Fibroblast of pulmonary artery (primary cell): ENCODE data around the gene DNAJC18.

Experiments used
- DNase-seq: peaks from one replicate; pipeline ENCODE4 v3.0.0-alpha.2; 2010; ENCODE audit warnings: low read depth
- H3K4me3 ChIP-seq: replicated peaks from 2 replicates; pipeline ENCODE4 v1.5.1; 2011; ENCODE audit warnings: low read depth, mild to moderate bottlenecking, control low read depth, low read length, moderate library complexity
- TF ChIP-seq, protein P1 (sequence below): IDR thresholded peaks from 2 replicates; pipeline ENCODE4 v1.5.1; 2011; ENCODE audit warnings: mild to moderate bottlenecking, control low read depth, low read length, inconsistent platforms; ENCODE audit errors: missing control alignments

DNAJC18 gene

DNA sequence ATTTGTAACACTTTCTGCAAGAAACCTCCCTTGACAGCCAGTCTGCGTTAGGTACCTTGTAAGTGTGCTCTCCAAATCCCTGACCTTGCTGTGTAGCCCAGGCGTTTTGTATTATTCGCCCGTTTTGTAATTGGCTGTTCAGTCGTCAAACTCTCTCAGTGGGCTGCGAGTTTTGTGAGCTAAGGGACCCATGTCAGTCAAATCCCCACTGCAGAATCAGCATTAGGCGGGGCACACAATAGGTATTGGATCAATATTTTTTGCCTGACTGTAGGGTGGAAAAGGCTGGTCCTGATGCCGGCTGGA is 665 bp downstream of the DNAJC18 start:
- DNase-seq = no peak
- peak overlapping the region; percentile 95 for H3K4me3 ChIP-seq
- TF ChIP-seq, protein P1, sequence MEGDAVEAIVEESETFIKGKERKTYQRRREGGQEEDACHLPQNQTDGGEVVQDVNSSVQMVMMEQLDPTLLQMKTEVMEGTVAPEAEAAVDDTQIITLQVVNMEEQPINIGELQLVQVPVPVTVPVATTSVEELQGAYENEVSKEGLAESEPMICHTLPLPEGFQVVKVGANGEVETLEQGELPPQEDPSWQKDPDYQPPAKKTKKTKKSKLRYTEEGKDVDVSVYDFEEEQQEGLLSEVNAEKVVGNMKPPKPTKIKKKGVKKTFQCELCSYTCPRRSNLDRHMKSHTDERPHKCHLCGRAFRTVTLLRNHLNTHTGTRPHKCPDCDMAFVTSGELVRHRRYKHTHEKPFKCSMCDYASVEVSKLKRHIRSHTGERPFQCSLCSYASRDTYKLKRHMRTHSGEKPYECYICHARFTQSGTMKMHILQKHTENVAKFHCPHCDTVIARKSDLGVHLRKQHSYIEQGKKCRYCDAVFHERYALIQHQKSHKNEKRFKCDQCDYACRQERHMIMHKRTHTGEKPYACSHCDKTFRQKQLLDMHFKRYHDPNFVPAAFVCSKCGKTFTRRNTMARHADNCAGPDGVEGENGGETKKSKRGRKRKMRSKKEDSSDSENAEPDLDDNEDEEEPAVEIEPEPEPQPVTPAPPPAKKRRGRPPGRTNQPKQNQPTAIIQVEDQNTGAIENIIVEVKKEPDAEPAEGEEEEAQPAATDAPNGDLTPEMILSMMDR = no peak

DNA sequence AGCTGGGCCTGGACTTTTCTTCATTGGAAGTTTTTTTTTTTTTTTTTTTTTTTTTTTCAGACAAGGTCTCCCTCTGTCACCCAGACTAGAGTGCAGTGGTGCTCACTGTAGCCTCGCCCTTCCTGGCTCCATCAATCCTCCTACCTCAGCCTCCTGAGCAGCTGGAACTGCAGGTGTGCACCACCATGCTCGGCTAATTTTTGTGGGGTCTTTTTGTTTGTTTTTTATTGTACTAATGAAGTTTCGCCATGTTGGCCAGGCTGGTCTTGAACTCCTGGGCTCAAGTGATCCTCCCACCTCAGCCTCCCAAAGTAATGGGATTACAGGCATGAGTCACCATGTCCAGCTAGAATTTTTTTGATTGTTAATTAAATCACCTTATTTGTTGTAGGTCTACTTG is 3.6 kb downstream of the DNAJC18 start:
- no peak overlapping the region for H3K4me3 ChIP-seq
- DNase-seq = no peak
- TF ChIP-seq, protein P1 = no peak

DNA sequence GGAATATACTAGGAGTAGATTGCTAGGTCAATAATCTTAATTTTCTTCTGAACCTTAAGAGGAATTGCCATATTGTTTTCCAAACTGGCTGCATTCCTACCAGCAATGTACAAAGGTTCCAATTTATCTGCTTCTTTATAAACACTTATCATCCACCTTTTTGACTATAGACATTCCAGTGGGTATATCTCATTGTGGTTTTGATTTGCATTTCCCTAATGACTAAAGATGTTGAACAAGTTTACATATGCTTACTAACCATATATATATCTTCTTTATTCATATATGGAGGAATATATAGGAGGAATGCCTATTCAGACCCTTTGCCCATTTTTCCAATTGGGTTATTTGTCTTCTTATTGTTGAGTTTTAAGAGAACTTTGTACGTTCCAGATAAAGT is 7.6 kb downstream of the DNAJC18 start:
- TF ChIP-seq, protein P1 = no peak
- no peak overlapping the region for H3K4me3 ChIP-seq

DNA sequence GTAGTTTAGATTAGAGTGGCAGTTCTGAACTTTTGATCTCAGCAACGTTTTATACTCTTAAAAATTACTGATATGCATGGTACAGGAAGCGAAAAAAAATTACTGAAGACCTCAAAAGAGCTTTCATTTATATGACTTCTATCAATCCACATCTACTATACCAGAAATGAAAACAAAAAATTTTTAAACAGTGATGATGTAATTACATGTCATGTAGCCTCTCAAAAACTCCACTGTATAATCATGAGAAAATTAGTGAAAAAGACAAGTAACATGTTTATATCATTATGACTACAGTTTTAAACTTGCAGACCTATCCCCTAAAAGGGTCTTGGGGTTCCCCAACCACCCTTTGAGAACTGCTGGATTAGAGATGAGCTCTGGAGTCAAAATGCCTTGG is 9.3 kb downstream of the DNAJC18 start:
- TF ChIP-seq, protein P1 = no peak
- no peak overlapping the region for H3K4me3 ChIP-seq
- no peak for DNase-seq

More for the DNA sequence above, 7.6 kb downstream of the DNAJC18 start:
- DNase-seq = no peak

DNA sequence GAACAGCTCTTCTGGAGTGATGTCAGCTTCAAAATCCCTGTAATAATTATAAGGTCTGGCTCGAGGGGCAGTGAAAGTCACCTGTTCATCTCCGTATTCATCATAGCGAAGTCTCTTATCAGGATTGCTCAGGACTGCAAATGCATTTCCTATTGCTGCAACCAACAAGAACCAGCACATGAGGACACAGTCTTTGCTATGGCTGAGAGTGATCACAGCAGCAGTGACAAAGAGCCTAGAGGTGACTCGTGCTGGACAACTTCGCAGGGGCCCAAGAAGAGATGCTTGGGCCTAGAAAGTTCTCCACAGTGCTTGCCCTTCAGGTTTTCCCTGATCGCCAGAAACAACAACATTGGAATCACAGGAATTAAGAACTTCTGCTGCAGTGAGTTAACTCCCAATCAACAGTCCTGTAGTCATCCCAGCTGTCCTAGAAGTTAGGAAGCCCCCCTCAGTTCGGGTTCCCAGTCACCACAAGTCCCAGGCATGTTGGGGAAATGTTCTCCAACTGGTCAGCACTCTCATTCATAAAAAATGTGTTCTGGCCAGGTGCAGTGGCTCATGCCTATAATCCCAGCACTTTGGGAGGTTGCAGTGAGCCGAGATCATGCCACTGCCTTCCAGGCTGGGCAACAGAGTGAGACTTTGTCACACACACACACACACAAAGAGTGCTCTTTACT is 13.0 kb downstream of the DNAJC18 start:
- H3K4me3 ChIP-seq = no peak overlapping the region
- DNase-seq = peak; percentile 28
- TF ChIP-seq, protein P1 = no peak

DNA sequence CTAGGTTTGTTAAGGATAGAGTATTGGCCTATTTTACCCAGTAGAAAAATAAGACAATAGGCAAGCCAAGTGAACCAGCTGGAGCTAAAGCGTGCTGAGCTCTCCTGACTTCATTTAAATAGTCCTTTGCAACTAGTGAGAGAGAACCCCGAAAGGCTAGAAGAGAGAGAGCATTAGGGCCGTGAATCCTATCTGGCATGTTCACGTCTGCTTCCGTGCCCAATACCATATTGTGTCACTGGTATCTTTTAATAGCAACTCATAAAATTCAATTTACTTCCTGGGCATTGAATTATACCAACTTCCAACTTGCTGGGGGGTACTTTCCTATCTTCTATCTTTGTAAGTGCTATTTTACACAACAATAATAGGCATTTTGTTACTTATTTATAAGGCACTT is 13.8 kb downstream of the DNAJC18 start:
- DNase-seq = no peak
- no peak overlapping the region for H3K4me3 ChIP-seq
- TF ChIP-seq, protein P1 = no peak

DNA sequence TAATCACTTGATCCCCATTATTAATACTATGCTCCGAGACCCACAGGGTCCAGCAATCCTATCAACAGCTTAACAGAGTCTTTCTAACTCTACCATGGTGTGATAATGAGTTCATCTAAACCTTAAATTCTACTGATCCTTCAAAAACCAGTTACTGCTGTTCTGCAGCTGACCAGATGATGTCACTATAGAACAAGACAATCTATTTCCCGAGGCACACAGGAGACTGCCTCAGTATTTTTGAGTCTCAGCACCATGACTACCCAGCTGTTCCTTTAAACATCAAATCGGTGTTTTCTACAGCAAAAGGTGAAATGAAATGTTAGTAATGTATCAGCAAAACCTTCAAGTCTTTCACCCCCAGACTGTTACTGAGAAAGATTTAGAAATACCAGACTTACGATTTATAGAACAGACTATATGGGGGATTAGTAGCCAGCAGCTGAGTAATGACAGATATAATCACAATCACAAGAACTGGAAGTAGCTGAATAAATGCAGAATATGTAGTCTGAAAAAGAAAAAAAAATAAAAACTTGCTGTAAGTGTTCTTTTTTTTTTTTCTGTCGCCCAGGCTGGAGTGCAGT is 16.9 kb downstream of the DNAJC18 start:
- TF ChIP-seq, protein P1 = peak; percentile 94
- H3K4me3 ChIP-seq = no peak overlapping the region
- DNase-seq = peak; percentile 86
